Lower leg skin (tissue), 3 donors: ENCODE measurements around the gene RACGAP1.

Source experiments
- CTCF ChIP-seq, 3 donors: fragments of 450-650 bp; IDR thresholded peaks; one replicate each; pipeline ENCODE4 v1.5.1; 2016; ENCODE audit warnings: antibody characterized with exemption in 3 of 3, mild to moderate bottlenecking in 3 of 3, moderate library complexity in 2 of 3
- POLR2A ChIP-seq, 2 donors: fragments of 450-650 bp; IDR thresholded peaks; one replicate each; pipeline ENCODE4 v1.6.1; 2016 to 2017; ENCODE audit warnings: antibody characterized with exemption in 2 of 2, mild to moderate bottlenecking in 1 of 2, moderate library complexity in 1 of 2

- TF ChIP-seq CTCF (IDR thresholded peaks at IDR 0.05), result no peak
- TF ChIP-seq POLR2A (IDR thresholded peaks at IDR 0.05), result no peak
Measured at GRCh38 chr12:49942512-49942893, 82.8 kb downstream of the RACGAP1 start.
